ENCODE results near the gene AGPAT3.

The AGPAT3 gene

DNA sequence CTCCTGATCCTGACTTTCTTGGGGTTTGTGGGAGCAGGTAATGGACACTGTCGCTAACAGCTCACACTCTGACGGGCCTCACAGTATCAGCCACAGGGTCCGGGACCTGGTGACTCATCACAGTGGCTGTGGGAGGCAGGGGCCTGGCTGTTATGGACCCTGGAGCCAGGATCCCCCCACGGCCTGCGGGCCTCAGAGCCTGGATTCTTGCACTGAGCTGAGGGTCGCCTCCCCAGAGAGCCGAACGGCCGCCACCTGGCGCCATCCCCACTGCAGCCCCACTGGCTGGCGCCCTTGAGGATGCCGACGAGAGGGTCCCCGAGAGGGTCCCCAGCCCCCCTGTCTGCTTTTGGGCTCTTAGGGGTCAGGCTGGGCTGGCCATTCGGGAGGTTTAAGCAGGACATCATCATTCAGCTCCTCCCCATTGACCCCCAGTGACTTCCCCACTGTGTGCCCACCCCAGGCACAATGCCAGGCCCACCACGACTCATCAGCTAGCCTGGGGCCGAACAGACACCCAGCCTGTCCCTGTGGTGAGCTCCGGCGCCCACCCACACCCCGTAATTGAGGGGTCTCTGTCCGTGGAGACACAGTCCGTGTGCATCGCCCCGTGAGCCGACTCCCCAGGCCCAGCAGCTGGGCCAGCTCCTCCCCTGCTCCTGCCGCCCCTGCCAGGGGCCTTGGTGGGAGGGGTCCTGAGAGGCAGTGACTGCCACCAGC, 116.3 kb downstream of the AGPAT3 start:
- no peak for DNase-seq

DNA sequence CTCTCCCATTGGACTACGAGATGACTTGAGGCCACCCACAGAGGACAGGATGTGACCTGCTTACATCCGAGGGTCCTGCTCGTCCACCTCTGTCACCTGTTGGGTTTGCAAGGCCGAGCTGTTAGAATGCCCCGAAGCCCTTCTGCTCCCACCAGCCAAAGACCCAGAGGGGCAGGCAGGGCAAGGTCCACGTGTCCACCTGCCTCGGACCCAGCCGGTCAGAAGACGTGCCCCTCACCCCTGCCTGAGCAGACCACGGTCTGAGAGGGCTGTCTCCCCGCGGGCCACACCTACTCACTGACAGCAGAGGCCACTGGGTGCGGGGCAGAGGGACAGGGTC, 116.8 kb downstream of the AGPAT3 start:
- DNase-seq = no peak

DNA sequence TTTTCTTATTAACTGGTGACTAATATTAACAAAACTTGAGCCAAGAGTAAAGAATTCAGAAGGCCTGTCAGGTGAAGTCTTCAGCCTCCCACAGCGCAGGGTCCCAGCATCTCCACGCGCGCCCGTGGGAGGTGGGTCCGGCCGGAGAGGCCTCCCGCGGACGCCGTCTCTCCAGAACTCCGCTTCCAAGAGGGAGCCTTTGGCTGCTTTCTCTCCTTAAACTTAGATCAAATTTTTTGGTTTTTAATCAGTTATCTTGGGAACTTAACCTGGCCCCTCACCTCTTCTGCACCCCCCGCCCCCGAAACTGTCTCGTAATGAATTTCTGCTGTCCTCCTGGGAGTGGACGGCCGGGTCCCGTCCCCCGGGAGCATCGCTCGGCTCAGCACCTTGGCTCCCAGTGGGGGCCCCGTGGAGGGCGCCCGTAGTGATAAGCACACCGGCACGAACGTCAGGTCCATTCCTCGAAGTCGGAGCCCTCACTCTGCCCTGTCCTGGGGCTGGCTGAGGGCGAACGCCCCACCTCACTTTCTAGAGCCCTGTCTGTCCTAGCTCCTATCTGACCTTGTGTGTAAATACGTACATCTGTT, 117.6 kb downstream of the AGPAT3 start:
- DNase-seq = no peak

DNA sequence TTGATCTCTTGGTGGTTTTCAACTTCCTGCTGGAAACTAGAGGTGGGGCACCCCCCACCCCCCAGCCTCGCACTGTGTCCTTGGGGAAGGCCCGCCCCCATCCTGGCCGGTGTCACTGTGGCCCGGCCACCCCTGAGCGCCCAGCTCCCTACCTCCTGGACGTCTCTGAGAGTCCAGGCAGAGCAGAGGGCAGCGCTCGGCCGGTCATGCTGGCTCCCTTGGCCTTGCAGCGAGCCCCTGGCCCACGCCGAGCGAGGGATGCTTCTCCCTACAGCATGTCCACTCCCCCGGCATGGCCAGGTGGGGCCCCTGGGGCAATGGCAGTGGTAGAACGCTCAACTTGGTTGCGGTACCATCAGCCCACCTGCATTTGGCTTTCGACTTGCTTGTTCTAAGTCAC, 118.4 kb downstream of the AGPAT3 start:
- DNase-seq = no peak

DNA sequence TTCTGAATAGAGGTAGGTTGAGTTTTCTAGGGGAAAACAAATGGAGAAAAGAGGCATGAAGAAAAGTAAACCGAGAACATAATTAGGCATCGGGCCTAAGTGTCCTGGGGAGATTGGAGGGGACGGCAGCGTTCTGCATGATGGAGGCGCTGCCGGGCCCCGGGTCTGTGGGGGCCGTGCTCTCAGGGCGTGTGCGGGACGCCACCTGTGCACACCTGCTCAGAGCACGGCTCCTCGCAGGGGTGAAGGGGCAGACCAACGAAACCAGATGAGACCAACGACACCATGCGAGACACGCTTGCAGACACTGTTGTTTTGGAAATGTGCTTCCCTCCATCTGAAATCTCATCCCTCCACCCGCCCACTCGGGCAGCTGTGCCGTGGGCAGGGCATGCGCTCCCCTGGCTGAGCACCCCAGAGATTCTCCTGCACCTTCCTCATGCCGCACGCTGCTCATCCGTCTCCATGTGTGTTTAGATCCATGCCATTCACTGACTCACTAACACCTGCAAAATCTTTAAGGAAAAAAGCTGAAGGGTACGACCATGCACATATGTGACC, 118.9 kb downstream of the AGPAT3 start:
- no peak for DNase-seq

DNA sequence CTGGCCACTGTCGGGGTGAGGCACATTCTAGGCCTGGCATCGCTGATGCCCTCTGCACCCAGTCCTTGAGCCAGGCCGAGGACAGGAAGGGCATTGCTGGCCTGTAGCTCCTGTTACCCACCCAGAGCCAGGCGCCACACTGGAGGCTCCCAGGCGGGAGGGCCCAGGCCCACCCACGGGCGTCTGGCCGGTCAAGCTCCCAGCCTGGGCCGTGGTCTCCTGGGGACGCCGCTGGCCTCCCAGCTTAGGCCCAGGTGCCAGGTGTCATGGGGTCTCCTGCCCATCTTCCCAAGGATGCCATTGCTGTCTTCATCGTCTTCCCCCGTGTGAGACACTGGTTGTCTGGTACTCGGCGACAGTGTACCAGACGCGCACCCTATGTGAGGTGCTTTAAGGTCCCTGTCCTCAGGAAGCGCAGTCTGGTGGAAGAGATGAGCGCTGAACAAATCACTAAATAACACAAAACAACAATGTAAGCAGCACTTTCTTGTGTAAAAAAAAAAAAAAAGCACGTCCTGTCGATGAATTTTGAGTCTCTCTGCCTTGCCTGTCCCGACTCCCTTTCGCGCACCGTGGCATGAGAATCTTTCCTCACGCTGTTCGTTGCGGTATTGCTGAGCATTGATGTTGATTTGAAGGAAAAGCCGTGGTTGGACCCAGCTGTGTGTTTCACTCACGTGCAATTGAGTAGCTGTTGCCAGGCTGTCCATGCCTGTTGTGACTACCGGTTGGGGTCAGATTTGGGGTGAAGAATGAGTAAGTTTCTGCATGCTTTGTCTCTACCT, 120.1 kb downstream of the AGPAT3 start:
- no peak for DNase-seq

DNA sequence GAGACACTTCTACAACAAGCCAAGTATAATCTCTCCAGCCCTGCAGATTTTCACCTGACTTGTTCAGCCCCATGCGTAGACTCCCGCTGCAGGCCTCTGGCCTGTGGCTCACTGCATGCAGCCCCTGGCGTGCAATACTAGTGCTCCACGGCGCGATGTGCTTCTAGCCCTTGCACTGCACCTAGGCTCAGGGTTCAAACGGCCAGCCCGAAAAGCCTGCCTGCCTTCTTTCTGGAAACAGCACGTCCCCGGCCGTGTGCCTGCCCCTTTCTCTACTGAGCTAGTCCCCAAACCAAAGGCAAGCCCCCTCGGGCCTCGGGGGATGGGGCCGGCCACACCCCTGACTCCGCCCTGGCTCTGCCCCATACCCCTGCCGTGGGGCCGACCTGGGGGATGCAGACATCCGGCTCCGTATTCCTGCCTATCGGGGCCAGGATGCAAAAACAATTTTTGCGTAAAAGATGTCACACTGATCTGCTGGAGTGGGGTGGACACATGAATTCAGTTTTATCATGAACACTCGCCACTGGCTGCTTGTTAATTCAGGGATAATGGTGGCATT, 120.7 kb downstream of the AGPAT3 start:
- no peak for DNase-seq

DNA sequence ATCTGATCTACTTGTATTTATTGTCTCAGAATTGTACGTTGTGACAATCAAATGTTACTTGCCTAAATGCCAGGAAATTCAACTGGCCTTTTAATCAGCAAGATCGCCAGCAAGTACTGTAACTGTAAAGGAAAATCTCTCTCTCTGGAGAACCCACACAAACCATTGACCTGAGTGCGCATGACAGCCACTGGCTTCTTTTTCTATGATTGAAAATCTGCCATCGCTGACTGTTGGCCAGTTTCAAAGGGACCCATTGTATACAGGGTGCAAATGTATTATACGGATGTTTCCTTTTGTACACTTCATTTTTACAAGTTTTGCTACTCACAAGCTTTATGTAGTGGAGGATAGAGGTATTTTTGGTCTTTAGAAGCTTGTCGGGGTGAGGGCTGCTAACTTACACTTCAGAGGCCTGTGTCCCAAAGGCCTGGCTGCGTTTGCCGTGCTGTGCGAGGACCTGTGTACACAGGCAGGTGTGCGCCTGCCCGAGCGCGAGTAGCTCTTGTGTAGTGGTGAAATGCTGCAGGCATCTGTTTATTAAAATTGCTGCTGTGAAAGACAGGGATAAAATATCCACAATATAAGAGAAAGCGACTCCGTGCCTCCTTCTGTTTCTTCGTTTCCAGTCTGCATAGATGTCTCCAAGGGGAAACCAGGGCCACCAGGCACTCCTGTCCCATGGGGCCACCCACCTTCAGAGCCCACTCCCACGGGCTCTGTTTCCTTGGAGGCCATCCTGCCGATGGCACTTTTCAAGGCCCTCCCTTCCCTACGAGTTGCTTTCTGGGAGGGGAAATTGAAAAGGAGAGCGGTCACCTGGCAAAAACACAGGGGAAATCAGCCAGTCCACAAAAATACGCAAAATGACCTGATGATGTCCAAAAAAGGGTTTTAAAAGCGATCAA, 121.8 kb downstream of the AGPAT3 start:
- no peak for DNase-seq

DNA sequence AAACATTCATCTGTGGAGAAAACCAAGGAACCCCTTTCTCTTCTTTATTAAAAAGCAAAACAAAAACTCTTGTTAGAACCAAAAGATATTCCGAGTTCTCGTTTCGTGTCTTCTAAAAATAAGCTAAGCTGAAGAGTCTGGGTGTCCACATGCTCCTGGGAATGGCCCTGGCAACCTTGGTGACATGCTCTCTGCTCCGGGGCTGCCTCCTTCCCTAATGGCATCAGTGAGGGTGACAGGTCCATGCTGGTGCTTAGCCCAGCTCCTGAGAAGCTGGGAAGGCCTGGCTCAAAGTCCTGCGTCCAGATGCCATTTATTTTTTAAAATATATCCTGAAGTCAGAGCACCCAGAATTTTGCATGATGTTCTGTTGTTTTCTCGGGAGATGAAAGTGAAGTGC, 122.5 kb downstream of the AGPAT3 start:
- no peak for DNase-seq

DNA sequence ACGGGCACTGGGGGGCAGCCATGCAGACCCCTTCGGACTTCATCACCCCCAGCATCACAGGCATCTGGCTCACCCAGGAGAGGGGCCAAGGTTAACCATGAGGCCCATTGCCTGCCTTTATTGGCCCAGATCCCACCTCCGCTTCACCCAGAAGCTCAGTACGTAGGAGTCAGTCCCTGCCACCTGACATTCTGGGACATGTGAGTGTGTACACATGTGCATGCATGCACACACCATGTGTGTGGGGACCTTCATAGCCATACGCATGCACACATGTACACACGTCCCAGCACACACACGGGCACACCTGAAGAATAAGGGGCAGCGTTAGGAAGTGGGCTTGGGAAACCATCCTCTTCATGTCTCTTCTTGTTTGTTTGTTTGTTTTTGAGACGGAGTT, 123.0 kb downstream of the AGPAT3 start:
- no peak for DNase-seq

DNA sequence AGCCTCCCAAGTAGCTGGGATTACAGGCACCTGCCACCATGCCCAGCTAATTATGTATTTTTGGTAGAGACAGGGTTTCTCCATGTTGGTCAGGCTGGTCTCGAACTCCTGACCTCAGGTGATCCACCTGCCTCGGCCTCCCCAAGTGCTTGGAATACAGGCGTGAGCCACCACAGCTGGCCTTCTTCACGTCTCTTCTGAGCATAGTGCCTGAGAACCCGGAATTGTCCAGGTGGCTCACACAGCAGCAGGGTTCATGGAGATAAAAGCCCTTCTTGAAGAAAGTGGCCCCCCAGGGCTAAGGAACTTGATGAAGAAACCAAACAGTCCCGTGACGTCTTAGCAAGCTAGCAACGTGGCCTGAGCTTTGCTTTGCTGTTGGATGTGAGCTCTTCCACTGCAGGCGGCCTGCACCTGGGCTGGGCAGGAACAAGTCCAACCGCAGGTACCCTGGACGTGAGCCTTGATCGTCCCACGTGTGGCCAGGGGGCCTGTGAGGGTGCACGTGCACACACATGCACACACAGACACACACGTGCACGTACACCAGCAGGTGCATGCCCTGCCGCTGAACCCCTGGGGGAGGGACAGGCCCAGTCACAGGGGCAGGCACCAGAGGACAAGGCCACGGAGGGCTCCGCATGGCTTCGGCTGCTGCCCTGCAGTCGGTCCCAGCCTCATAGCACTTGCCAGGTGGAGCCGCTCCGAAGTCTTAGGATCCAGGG, 123.6 kb downstream of the AGPAT3 start:
- DNase-seq = no peak

DNA sequence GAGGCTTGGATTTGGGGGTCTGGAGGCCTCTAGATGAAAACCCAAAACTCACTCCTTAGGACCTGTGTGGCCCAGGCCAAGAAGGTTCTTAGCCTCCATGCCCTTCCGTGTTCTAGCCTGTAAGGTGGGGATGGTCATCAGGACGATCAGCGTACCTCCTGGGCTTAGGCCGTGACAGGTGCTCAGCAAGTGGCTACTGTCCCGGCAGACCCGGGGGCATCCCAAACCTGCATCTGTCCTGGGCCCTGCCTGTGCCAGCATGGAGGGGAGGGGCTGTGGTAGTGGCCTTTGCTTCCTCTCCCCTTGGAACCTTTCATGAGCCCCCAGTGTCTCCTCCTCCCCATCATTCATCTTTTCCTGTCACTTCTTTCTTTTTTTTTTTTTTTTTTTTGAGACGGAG, 124.4 kb downstream of the AGPAT3 start:
- DNase-seq = no peak

DNA sequence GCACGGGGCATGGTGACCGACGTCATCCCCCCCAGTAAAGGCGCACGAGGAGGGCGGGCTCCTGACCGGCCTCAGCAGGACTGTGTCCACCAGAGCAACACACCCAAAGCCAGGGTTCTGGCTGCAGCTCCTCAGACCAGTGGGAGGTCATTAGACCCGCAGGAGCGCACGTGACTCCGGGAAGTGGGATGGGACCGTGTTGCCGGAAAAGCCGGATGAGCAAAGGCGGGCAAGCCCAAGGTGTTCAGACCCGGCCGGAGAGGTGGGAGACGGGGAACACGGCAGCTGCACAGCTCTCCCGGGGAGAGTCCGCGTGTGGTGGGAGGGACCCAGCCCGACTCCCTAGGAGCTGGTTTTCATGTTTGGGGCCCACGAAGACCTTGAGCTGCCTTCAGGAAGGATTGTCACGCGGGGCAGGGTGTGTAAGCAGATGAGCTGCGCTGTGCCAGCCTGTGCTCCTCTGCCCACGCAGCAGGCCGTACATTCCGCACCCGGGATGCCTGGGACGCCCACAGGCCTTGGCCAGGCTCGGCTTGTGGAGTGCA, 126.5 kb downstream of the AGPAT3 start:
- DNase-seq = no peak

DNA sequence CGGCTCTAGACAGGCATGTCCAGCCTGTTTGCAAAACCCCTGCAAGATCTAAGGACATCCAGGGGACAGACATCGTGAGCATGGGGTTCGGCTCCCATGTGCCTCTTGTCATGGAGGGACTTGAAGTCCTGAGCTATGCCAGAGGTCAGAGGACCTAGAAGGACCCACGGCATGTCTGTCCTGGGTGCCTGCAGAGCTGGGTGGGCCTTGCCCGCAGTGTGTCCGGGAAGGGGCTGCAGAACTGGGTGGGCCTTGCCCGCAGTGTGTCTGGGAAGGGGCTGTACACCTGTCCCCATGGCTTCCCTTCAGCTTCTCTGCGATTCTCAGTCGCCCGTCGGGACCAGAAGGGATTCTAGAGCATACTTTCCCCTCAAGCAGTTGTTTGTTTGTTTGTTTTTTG, 127.1 kb downstream of the AGPAT3 start:
- DNase-seq = no peak

DNA sequence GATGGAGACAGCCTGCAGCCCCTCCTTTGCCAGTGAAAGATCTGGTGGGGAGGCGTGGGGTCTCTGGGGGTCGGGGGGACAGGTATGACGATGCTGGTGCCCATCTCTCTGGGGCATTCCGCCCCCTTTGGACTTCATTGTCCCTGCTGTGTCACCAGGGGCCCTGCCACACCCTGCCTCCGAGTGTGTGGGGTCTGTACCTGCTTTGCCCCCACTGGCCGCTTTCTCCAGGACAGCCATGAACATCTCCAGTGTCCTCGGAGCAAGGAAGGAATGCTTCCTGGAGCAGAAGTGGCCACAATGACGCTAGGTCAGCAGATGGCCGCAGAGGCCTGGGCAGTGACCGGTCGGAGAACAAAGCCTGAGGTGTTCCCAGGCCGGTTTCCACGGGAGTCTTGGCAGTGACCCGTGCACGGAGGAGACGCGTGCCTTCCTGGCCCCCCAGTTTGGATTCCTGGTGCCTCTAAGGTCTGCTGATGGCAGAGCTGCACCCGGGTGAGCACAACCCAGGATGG, 128.5 kb downstream of the AGPAT3 start:
- no peak for DNase-seq

DNA sequence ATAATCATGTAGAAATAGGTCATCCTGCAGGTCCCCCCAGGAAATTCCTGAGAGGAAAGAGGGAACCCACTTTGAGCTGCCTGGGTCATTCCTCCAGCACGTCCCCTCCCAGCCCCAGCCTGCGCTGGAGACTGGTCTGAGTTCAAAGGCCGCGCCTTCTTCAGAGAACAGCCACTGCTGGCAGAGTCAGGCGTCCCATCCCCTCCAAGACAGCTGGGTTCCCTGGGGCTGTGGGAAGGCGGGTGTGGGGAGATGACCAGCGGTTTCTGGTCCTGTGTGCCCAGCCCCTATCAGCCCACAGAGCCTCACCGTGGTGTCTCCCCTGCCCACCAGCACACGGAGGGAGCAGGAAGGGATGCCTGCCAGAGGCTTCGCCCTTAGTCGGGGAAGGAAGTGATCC, 129.1 kb downstream of the AGPAT3 start:
- DNase-seq = no peak

DNA sequence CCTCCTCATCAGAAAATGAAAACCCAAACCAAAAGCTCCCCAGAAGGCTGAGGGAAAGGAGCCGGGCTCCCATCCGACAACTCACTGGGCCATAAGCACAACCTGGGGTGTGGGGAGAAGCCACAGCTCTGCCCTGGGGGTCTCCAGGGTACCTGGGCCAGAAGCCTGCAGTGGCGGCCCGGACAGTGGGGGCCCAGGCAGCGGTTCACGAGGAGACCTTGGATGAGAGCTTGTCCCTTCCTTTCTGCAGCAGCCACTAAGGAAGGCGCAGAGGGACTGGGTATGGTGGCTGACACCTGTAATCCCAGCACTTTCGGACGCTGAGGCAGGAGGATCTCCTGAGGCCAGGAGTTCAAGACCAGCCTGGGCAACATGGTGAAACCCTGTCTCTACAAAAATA, 129.6 kb downstream of the AGPAT3 start:
- no peak for DNase-seq

DNA sequence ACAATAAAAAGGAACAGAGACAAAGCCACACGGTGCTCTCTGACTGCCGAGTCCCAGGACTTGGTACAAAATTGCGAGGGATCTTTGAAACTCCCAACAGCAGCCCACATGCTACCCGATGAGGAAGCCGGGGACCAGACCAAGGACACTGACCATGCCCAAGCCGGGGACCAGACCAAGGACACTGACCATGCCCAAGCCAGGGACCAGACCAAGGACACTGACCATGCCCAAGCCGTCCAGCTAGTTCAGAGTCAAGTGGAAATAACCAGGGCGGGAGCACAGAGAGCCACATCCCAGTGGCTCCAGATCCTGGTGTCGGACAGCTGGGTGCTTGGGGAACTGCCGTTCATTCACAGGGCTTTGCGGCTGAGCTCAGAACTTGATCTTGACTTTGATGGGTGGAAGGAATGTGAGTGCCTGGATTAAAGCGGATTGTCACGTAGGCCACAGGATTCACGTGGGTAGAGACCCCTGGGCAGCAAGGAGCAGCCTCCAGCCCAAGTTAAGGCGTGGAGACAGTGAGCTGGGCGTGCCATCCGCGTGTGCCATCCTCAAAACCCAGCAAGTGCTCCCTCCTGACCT, 130.6 kb downstream of the AGPAT3 start:
- DNase-seq = no peak

DNA sequence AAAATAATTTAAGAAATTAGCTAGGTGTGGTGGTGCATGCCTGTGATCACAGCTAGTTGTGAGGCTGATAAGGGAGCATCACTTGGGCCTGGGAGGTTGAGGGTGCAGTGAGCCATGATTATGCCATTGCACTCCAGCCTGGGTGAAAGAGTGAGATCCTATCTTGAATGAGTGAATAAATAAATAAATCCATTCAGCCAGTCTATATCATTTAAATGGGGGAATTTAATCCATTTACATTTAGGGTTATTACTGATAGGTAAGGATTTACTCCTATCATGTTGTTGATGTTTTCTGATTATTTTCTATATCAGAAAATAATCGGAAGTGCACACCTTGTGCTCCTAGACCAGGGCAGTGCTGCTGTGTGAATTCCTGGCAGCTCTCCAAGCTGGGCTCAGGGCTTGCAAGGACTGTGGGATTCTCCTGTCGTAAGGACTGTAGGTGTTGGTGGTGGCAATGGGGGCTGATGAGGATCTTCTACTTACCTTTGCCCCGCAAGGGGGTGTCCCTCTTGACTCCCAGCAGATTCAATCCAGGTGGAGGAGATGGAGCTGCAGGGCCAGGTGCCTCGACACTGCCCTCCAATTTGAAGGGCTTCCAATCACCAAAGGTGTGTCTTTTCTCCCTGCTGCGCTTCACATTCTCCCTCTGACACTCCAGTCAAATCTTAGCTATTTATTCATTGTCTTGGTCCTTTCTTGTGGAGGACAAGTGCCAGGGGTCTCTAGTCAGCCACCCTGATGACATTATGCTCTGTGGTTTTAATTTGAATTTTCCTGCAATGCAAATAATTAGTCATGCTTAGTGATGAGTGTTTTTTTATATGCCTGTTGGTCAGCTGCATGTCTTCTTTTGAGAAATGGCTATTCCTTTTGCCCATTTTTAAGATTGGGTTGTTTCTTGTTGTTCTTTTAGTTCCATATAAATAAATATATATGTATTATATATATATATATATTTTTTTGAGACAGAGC, 133.0 kb downstream of the AGPAT3 start:
- DNase-seq = no peak

All from suppressor macrophage (primary cell).